ENCODE results near the gene EXOC8. TPM values are rescaled to one million over a fixed set of nuclear protein-coding genes. Genes with fewer than 3 reads are reported as not detected.

Gene EXOC8
- total and polyA plus RNA-seq, 2 of the 8 experiments (the other 6 are each of a cell fraction or from before 2014, with no cell fraction given) = 2.0 to 9.8 TPM

GRCh38 chr1:231322880-231323530 lies 14.6 kb downstream of the EXOC8 start:
- Histone ChIP-seq H3K27ac (ENCODE audit: low read depth, low read length) (no peak overlapping the region), H3K9me3 (ENCODE audit: insufficient read depth in 2 of 2, low read depth in 1 of 2, low read length in 1 of 2) (no peaks in the 10 kb centered on the region), H3K14ac (ENCODE audit: insufficient read length) (no peak overlapping the region), H4K8ac (ENCODE audit: extremely low read depth, insufficient read depth, low read length) (no peak overlapping the region), H3K23ac (ENCODE audit: insufficient read length) (no peak overlapping the region), H2BK120ac (replicated peaks; ENCODE audit: low read depth, low read length) (no peak overlapping the region), H4K5ac (ENCODE audit: insufficient read length, low read depth, low read length) (no peak overlapping the region), H3K4me2 (ENCODE audit: insufficient read depth in 1 of 2, low read depth in 2 of 2, low read length in 2 of 2) (no peak overlapping the region), H3K18ac (ENCODE audit: extremely low read depth, low read length) (no peak overlapping the region), H3K56ac (replicated peaks; ENCODE audit: insufficient read length, low read depth, low read length) (no peak overlapping the region), H3K23me2 (ENCODE audit: low read depth, low read length) (no peaks in the 10 kb centered on the region), H2BK15ac (ENCODE audit: low read length) (no peak overlapping the region), H2BK20ac (ENCODE audit: low read length) (no peak overlapping the region), H2BK12ac (ENCODE audit: low read depth, low read length) (no peak overlapping the region), H3K9ac (replicated peaks in 1 of 4; ENCODE audit: extremely low read depth in 1 of 4, low read depth in 3 of 4, low read length in 3 of 4) (no peak overlapping the region), H4K20me1 (replicated peaks in 1 of 2; ENCODE audit: control insufficient read depth in 1 of 2, insufficient read depth in 2 of 2, low read length in 2 of 2) (peaks cover 2 to 3% of the 10 kb centered on the region in 2 experiments), H2AK5ac (ENCODE audit: low read depth, low read length) (no peak overlapping the region), H3K36me3 (ENCODE audit: control insufficient read depth in 2 of 4, insufficient read depth in 4 of 4, low read length in 3 of 4) (no peaks in the 10 kb centered on the region), H3K4me1 (replicated peaks in 1 of 4; ENCODE audit: control insufficient read depth in 3 of 4, insufficient read depth in 4 of 4, low read length in 3 of 4) (no peaks in the 10 kb centered on the region), H3K4ac (replicated peaks; ENCODE audit: insufficient read length, low read depth, low read length) (no peak overlapping the region), H2AFZ (ENCODE audit: low read length) (no peak overlapping the region), H3K79me2 (ENCODE audit: control insufficient read depth in 1 of 2, insufficient read depth in 2 of 2, low read length in 2 of 2) (no peaks in the 10 kb centered on the region), H4K91ac (replicated peaks; ENCODE audit: insufficient read length, low read length) (no peak overlapping the region), H3K79me1 (ENCODE audit: low read depth, low read length) (no peaks in the 10 kb centered on the region), H2BK5ac (ENCODE audit: low read depth, low read length) (no peak overlapping the region), H3K27me3 (replicated peaks in 1 of 4; ENCODE audit: control insufficient read depth in 3 of 4, extremely low read depth in 1 of 4, insufficient read depth in 3 of 4, low read length in 3 of 4) (no peaks in the 10 kb centered on the region), H3K4me3 (ENCODE audit: extremely low read depth in 1 of 4, insufficient read depth in 2 of 4, low read depth in 3 of 4, low read length in 4 of 4) (no peak overlapping the region)
- WGBS, 2 experiments (ENCODE audit: extremely low coverage in 1 of 2, insufficient coverage in 1 of 2, insufficient read length in 1 of 2, insufficient replicate concordance in 2 of 2, low coverage in 1 of 2, low lambda C conversion rate in 2 of 2, missing lambda C conversion rate in 1 of 2) = 84% methylated on average over 7 of the region's 7 CpGs; no CpG with 5 or more reads in 1 of the 2 experiments
- DNase-seq (ENCODE audit: low read depth in 1 of 2, low spot score in 2 of 2) (no peak), FAIRE-seq (no peak)
- ChIA-PET CTCF (ENCODE audit: partially characterized antibody) (no interaction called here), POLR2A (ENCODE audit: partially characterized antibody) (no interaction called here)
- TF ChIP-seq CEBPB (IDR thresholded peaks at IDR 0.05; ENCODE audit: low read depth, low read length) = no peak
- peak in 1 of 3 experiments; percentile 9; a peak in 1 of 4 replicates for TF ChIP-seq CTCF (IDR thresholded peaks at IDR 0.05; ENCODE audit: control extremely low read depth in 1 of 3, insufficient read depth in 1 of 3, low read depth in 1 of 3, low read length in 3 of 3)
